GM19324 (cell line): ENCODE measurements around the gene EP400.
A peak's percentile ranks its signal among the peaks of the same experiment; 100 is the strongest.
"Not testable (repeated sequence)": the region's sequence is repeated elsewhere in the genome, so short reads cannot be mapped to it uniquely, and the experiment has no call there.

Experiments used
- ATAC-seq: cut with Tn5 transposase; IDR thresholded peaks from one replicate; pipeline ENCODE4 v1.9.1; 2021; ENCODE audit warnings: mild to moderate bottlenecking, moderate library complexity; ENCODE audit not compliant: unreplicated experiment, low FRiP score

The EP400 gene

GRCh38 chr12:132077322-132078100 is 127.8 kb downstream of the EP400 start:
- no peak for ATAC-seq

- no peak for ATAC-seq
These were observed 128.4 kb downstream of the EP400 start for GRCh38 chr12:132078190-132078589.

DNA sequence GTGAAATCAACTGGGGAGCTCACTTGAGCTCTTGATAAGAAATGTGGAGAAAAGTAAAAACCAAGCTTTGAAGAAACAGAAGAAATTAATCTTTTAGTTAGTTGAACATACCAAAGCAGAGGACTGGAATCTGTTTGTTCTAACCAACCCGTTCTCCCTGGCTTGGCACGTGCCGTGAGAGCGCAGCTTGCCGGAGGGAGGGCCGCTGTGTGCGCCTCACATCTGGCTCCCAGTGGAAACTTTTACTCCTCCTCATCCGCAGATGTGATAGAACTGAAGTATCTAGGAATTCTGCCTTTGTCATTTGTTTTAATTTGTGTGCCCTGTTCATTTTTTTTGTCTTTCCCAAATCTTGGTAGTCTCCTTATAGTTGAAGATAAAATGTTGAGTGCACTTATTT is 129.5 kb downstream of the EP400 start:
- ATAC-seq, result no peak

DNA sequence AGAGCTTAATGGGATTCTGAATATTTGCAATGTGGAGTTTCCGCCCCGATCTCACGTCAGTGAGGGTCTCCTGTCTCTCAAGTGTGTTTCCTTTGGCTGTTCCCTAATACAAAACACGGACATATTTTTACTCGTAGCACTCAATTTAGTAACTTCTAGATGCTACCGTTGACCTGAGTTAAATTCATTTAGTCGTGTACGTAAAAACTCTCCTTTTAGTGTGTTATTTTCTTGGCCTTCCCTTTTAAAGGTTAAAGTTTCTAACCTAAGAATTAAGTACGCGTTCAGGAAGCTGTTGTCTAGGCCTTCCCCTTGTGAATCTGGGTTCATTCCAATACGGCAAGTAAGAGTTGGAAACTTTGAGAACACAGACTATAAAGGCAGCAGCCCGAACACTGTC is 130.0 kb downstream of the EP400 start:
- ATAC-seq, result no peak

DNA sequence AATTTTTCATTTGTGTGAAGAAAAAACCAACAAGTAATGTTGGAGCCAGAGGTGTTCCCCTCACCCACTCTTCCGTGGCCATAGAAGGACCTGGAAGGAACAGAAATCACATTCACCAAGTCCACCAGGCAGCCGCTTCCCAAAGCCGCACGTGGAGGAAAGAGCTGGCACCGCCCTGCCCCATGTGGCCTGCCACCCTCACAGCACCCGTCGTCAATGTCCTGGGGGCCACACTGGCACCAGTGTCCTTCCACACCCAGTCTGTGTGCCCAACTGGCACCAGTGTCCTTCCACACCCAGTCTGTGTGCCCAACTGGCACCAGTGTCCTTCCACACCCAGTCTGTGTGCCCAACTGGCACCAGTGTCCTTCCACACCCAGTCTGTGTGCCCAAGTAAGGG is 130.8 kb downstream of the EP400 start:
- ATAC-seq, result not testable (repeated sequence)

GRCh38 chr12:132081423-132081822 is 131.7 kb downstream of the EP400 start:
- no peak for ATAC-seq

DNA sequence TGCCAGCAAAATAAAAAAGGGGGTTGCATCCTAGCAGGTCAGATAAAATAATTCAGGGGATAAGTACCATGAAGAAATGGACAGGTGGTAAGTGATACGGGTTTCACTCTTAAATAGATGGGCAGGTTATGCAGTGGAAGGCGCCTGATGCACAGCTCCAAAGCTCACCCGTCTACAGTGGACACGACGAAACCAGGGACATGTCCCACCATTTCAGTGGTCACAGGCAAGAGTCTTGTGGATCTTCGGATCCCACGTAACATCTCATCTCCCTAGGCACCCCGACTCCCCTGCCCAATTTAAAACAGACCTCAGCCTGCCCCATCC is 133.8 kb downstream of the EP400 start:
- peak; percentile 4 for ATAC-seq

DNA sequence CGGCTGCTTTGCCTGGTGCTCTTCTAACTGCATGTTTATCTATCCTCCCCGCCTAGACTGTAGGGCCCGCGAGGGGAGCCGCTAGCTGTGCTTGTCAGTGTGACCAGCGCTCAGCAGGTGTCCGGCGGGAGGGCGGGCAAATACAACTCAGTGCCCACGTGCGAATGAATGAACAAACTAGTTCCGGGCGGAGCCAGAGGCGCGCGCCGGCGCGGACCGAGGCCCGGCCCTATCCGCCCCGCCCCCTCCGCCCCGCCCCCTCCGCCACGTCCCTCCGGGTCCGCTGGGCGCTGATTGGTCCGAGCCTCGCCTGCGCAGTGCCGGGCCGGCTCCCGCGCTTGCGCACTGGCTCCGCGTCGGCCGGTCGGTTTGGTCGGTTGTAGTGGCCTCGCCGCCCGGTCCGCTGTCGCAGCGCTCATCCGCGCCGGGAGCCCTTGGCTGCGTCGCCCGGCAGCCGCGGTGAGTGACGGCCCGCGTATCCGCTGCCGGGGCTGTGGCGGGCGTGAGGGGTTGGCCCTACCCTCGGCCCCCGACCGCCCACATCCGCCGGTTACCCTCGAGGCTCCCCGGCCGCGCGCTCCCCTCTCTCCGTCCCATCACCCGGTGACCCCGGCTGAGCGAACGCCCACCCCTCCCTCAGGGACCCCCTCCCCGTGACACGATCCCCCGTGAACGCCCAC is 134.3 kb downstream of the EP400 start:
- ATAC-seq, result peak; percentile 90

DNA sequence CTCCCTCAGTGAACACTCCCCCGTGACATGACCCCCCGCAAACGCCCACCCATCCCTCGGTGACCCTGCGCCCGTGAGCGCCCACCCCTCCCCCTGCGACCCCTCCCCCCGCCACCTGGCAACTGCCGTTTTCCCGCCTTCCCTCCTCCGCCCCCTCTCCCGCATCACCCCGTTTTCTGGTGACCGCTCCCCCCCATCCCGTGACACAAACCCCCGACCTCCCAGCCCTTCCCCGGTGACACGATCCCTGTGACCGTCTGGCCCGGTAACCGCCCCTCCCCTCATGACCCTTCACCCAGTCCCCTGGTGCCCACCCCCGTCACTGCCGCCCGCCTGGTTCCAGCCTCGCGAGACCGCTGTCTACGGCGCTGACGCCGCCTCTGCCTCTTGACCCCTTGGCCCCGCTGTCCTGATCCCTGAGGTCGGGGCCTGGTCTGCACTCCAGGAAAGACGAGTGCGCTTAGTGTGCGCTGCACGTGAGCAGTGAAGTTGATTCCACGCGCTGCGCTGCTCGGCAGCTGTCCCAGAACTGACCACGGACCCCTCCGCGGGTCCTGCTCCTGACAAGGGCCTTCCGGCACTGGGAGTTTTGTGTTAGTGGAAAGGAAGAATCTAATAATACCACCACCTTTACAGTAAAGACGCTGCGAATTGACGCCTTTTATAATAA is 135.0 kb downstream of the EP400 start:
- ATAC-seq, result no peak

GRCh38 chr12:132085291-132085635 is 135.5 kb downstream of the EP400 start:
- ATAC-seq, result no peak

DNA sequence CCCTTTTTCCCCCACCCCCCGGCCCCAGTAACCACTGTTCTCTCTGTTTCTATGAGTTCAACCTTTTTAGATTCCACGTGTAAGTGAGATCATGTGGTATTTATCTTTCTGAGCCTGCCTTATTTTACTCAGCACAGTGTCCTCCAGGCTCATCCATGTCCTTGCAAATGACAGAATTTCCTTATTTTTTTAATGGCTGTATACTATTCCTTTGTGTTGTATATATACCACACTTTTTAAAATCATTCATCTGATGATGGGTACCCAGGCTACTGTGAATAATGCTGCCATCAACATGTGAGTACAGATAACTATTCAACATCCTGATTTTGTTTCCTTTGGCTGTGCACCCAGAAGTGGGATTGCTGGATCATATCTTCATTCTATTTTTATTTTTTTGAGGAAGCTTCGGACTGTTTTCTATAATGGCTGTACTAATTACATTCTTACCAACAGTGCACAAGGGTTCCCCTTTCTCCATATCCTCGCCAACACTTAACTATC is 139.7 kb downstream of the EP400 start:
- no peak for ATAC-seq

DNA sequence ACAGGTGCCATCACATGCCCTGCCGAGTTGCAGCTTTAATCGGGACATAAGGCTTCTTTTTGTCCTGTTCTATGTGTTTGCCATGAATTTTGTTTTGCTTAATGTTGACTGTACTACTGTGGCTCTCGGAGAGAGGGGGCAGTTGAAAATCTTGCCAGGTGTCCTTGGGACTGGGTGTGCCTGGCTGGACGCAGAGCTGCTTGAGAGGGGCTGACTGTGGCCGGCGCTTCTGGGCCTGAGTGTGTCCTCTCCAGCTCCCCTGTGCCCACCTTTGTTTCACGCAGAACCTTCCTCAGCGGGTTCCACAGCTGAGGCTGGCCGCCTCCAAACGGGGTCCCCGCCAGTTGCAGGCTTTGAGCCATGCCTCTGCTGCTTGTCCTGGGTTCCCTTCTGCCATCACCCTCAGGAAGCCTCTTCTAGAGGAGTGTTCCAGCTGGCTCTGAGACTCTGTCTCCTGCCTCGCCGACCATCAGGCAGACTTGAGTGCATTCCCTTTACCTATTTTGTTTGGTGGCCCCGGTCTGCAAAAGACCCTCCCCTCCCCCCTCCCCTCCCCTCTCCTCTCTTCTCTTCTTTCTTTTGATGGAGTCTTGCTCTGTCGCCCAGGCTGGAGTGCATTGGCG is 144.6 kb downstream of the EP400 start:
- ATAC-seq, result no peak

GRCh38 chr12:132095520-132096409 is 146.0 kb downstream of the EP400 start:
- no peak for ATAC-seq

- no peak for ATAC-seq
These were observed 150.0 kb downstream of the EP400 start for GRCh38 chr12:132099739-132100138.

GRCh38 chr12:132100306-132101065 is 150.7 kb downstream of the EP400 start:
- no peak for ATAC-seq

- ATAC-seq, result no peak
These were observed 152.6 kb downstream of the EP400 start for GRCh38 chr12:132102297-132102696.

DNA sequence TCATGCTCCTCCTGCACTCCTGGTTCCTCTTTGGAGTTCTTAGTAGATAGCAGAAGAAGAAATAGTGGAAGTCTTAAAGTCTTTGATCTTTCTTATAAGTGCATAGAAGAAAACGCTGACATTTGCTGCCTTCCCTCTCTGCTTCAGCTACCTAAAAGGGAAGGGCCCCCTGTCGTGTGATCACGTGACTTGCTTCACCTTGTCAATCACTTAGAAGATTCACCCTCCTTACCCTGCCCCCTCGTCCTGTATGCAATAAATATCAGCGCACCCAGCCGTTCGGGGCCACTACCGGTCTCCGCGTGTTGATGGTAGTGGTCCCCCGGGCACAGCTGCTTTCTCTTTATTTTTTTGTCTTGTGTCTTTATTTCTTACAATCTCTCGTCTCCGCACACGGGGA is 153.3 kb downstream of the EP400 start:
- ATAC-seq, result not testable (repeated sequence)

GRCh38 chr12:132103542-132104308 is 154.0 kb downstream of the EP400 start:
- ATAC-seq, result no peak

- ATAC-seq, result no peak
These were observed 155.7 kb downstream of the EP400 start for GRCh38 chr12:132105467-132105866.
